ENCODE results near the gene HERC3. TPM values are rescaled to one million over a fixed set of nuclear protein-coding genes. Genes with fewer than 3 reads are reported as not detected.

Gene HERC3
- total RNA-seq, 2 experiments from 2014 or later = 59.7 to 66.4 TPM

DNA sequence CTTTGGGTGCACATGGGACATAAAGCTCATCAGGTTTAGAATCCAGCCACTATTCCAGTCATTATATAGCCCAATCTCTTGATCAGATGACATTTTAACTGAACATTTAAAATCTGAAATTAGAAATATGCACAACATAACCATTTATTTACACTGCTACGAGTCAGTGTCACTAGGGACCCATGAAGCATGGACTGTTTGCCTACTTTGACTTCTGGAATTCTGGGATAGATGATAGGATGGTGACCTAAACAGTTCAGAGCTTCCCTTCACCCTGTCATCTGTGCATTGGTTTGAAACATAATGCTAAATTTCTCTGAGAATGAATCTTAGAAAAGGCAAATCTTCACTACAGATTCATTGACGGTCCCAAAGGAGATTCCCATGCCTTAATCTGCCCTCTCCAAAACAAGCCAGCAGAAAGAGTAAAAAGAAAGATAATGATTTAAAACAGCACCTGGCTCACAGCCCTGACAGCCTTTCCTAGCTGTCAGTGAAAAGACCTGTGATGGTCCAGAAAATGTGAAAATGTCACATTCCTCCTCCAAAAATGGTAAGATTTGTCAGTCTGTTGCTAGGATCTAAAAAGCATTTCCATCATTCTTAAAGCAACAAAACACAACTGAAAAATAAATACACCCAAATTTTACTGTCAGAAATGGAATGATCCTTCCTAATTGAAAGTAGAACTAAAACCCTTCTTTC, 18.9 kb upstream of the HERC3 start:
- H3K27me3 Mint-ChIP-seq = peaks cover 7% of the 10 kb centered on the region
- no peaks in the 10 kb centered on the region for H3K36me3 Mint-ChIP-seq (ENCODE audit: low read depth)
- intact Hi-C loops (cut with micrococcal nuclease) = no loop called here
- no peak for DNase-seq
- H3K4me1 Mint-ChIP-seq (ENCODE audit: low read depth) = no peaks in the 10 kb centered on the region
- H3K9me3 Mint-ChIP-seq = no peaks in the 10 kb centered on the region
- H3K27ac Mint-ChIP-seq = no peak overlapping the region
- no peak overlapping the region for H3K4me3 Mint-ChIP-seq
- ATAC-seq = no peak
- TF ChIP-seq, protein P1, sequence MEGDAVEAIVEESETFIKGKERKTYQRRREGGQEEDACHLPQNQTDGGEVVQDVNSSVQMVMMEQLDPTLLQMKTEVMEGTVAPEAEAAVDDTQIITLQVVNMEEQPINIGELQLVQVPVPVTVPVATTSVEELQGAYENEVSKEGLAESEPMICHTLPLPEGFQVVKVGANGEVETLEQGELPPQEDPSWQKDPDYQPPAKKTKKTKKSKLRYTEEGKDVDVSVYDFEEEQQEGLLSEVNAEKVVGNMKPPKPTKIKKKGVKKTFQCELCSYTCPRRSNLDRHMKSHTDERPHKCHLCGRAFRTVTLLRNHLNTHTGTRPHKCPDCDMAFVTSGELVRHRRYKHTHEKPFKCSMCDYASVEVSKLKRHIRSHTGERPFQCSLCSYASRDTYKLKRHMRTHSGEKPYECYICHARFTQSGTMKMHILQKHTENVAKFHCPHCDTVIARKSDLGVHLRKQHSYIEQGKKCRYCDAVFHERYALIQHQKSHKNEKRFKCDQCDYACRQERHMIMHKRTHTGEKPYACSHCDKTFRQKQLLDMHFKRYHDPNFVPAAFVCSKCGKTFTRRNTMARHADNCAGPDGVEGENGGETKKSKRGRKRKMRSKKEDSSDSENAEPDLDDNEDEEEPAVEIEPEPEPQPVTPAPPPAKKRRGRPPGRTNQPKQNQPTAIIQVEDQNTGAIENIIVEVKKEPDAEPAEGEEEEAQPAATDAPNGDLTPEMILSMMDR (IDR thresholded peaks at IDR 0.05) = no peak
- CTCF ChIA-PET = interaction anchor here (0.8 to 2.4 kb wide), 3 partner anchors 34 to 450 kb away, joined by 4 to 7 read pairs (median 6); no protein-coding TSS in a partner anchor
- POLR2A ChIA-PET = interaction anchor here (1.4 kb wide), 1 partner anchor 19 kb away, joined by 3 read pairs; the partner anchor contains the start of gene HERC3

DNA sequence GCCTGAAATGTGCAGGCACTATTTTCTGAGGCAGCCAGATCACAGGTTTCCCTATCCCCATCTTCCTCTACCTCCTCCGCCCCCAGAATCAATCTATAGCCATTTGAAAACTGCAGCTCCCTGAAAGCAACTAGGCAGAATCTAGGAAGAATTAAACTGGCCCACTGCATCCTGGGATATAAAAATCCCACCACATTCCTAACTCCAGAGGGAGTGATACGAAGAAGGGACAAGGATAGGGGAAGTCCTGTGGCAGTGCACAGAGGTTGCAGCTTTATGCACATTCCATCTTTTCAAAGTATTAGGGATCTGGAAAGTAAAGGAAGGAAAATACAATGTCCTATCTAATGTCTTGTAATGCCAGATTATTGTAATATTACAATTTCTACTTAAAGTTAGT, 18.3 kb upstream of the HERC3 start:
- TF ChIP-seq, protein P1 (IDR thresholded peaks at IDR 0.05) = no peak
- no peaks in the 10 kb centered on the region for H3K4me1 Mint-ChIP-seq (ENCODE audit: low read depth)
- H3K9me3 Mint-ChIP-seq = no peaks in the 10 kb centered on the region
- POLR2A ChIA-PET = interaction anchor here (0.9 to 1.4 kb wide), 2 partner anchors 9 to 18 kb away, joined by 3 read pairs; partner anchors contain the start of gene HERC3
- no peaks in the 10 kb centered on the region for H3K36me3 Mint-ChIP-seq (ENCODE audit: low read depth)
- H3K4me3 Mint-ChIP-seq = no peak overlapping the region
- H3K27ac Mint-ChIP-seq = no peak overlapping the region
- DNase-seq = no peak
- peaks cover 7% of the 10 kb centered on the region for H3K27me3 Mint-ChIP-seq
- CTCF ChIA-PET = interaction anchor here (0.8 to 2.4 kb wide), 2 partner anchors 34 to 85 kb away, joined by 4 to 7 read pairs; no protein-coding TSS in a partner anchor
- ATAC-seq = no peak
- intact Hi-C loops (cut with micrococcal nuclease) = no loop called here

DNA sequence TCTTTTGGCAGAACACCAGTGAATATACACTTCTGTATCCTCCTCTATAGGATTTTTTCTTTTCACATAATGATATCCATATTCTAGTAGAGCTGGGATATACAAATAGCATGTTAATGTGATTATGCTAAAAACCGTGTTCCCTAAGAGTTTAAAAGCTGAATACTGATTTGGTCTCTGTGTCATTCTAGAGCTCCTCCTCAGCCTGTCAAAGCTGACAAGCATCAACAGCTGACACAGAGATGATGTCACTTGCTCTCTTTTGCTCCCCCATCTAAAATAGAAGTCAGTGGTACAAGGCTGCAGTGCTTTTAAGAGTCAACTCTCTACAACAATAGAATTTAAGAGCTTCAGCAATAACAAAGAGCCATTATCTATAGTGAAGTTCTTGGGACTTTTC, 17.1 kb upstream of the HERC3 start:
- H3K4me3 Mint-ChIP-seq = no peak overlapping the region
- TF ChIP-seq, protein P1 (IDR thresholded peaks at IDR 0.05) = no peak
- H3K9me3 Mint-ChIP-seq = no peaks in the 10 kb centered on the region
- ChIA-PET CTCF (interaction anchor here (1.0 to 1.2 kb wide), 2 partner anchors 18 to 36 kb away, joined by 4 to 5 read pairs; no protein-coding TSS in a partner anchor), POLR2A (interaction anchor here (0.9 kb wide), 1 partner anchor 8 kb away, joined by 3 read pairs; no protein-coding TSS in a partner anchor)
- no peak overlapping the region for H3K27ac Mint-ChIP-seq
- intact Hi-C loops (cut with micrococcal nuclease) = no loop called here
- DNase-seq = no peak
- no peaks in the 10 kb centered on the region for H3K4me1 Mint-ChIP-seq (ENCODE audit: low read depth)
- no peaks in the 10 kb centered on the region for H3K27me3 Mint-ChIP-seq
- no peaks in the 10 kb centered on the region for H3K36me3 Mint-ChIP-seq (ENCODE audit: low read depth)
- ATAC-seq = no peak

DNA sequence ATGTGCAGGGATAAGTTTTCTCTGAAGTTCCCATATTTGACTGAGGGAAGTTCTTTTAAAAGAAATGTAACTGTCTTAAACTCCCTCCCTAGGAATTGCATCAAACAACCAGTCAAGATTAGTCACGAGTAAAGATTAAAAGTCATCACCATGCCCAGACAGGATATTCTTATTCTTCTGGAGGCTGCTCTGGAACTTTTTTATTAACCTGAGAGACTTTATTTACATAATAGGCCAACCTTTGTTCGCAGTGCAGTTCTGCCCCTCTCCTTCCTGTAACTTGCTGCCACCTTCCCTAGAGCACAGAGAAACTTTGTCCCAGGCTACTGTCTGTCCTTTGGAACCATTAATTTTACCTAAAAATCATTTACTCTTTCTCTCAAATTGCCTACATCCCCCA, 9.8 kb upstream of the HERC3 start:
- intact Hi-C loops (cut with micrococcal nuclease) = no loop called here
- ATAC-seq (no peak), DNase-seq (no peak)
- Mint-ChIP-seq H3K27ac (no peak overlapping the region), H3K9me3 (no peaks in the 10 kb centered on the region), H3K36me3 (ENCODE audit: low read depth) (no peaks in the 10 kb centered on the region), H3K27me3 (no peaks in the 10 kb centered on the region), H3K4me1 (ENCODE audit: low read depth) (peaks cover 7% of the 10 kb centered on the region), H3K4me3 (no peak overlapping the region)
- TF ChIP-seq, protein P1 (IDR thresholded peaks at IDR 0.05) = no peak
- POLR2A ChIA-PET = no interaction called here
- CTCF ChIA-PET = no interaction called here
